ENCODE data around the gene TSG101.

The TSG101 gene

GRCh38 chr11:18495703-18496102, 31.0 kb downstream of the TSG101 start:
- Histone ChIP-seq H3K14ac (ENCODE audit: low read length) (no peak overlapping the region), H3K79me2 (ENCODE audit: control insufficient read depth, insufficient read depth, low read length, poor library complexity) (no peaks in the 10 kb centered on the region), H2BK12ac (ENCODE audit: low read length) (no peak overlapping the region), H2AK5ac (ENCODE audit: low read length) (no peak overlapping the region), H3K9ac (ENCODE audit: low read length) (no peak overlapping the region), H3K9me3 (ENCODE audit: insufficient read depth, low read depth, low read length) (no peaks in the 10 kb centered on the region), H3K4me3 (ENCODE audit: low read depth, low read length) (no peak overlapping the region), H3K27ac (ENCODE audit: low read depth, low read length) (no peak overlapping the region), H3K79me1 (ENCODE audit: low read length) (no peaks in the 10 kb centered on the region), H3K18ac (ENCODE audit: low read length) (no peak overlapping the region), H3K4me1 (ENCODE audit: control insufficient read depth in 1 of 2, insufficient read depth in 2 of 2, low read length in 2 of 2) (peaks cover 7% of the 10 kb centered on the region in 2 experiments), H4K91ac (ENCODE audit: low read depth, low read length) (no peak overlapping the region), H3K27me3 (ENCODE audit: insufficient read depth, low read length) (no peaks in the 10 kb centered on the region), H3K36me3 (ENCODE audit: control insufficient read depth in 1 of 2, insufficient read depth in 2 of 2, low read length in 2 of 2) (peaks cover 8 to 12% of the 10 kb centered on the region in 2 experiments), H2BK5ac (ENCODE audit: low read depth, low read length, poor library complexity) (no peak overlapping the region), H2BK120ac (ENCODE audit: insufficient read depth, low read length, poor library complexity) (no peak overlapping the region), H3K4me2 (ENCODE audit: low read length) (no peak overlapping the region), H2AFZ (ENCODE audit: insufficient read depth, low read length, poor library complexity) (no peak overlapping the region), H4K8ac (ENCODE audit: low read depth, low read length) (no peak overlapping the region), H4K12ac (ENCODE audit: low read depth, low read length) (no peak overlapping the region), H3K23ac (ENCODE audit: low read length) (no peak overlapping the region), H3K4ac (ENCODE audit: low read depth, low read length) (no peak overlapping the region)
- peak in 1 of 2 donors; percentile 16 for DNase-seq
- no CpG with 5 or more reads among the region's 4 CpGs for WGBS (ENCODE audit: extremely low coverage, insufficient coverage, insufficient read length)

- H3K23ac ChIP-seq (ENCODE audit: low read length): no peak overlapping the region
- no peak overlapping the region for H3K27ac ChIP-seq (ENCODE audit: low read depth, low read length)
These were observed 31.5 kb downstream of the TSG101 start for GRCh38 chr11:18495271-18495670.

GRCh38 chr11:18493310-18493709, 33.4 kb downstream of the TSG101 start:
- no peak overlapping the region for H4K8ac ChIP-seq (ENCODE audit: low read depth, low read length)
- H3K4me2 ChIP-seq (ENCODE audit: low read length): no peak overlapping the region
- H4K12ac ChIP-seq (ENCODE audit: low read depth, low read length): no peak overlapping the region
- H3K79me1 ChIP-seq (ENCODE audit: low read length): no peaks in the 10 kb centered on the region
- H3K4me3 ChIP-seq (ENCODE audit: low read depth, low read length): no peak overlapping the region
- no peaks in the 10 kb centered on the region for H3K79me2 ChIP-seq (ENCODE audit: control insufficient read depth, insufficient read depth, low read length, poor library complexity)
- peaks cover 9% of the 10 kb centered on the region in 2 experiments for H3K4me1 ChIP-seq (ENCODE audit: control insufficient read depth in 1 of 2, insufficient read depth in 2 of 2, low read length in 2 of 2)
- H2BK12ac ChIP-seq (ENCODE audit: low read length): no peak overlapping the region
- H4K91ac ChIP-seq (ENCODE audit: low read depth, low read length): no peak overlapping the region
- no peak for DNase-seq
- H3K27ac ChIP-seq (ENCODE audit: low read depth, low read length): no peak overlapping the region
- no peak overlapping the region for H3K18ac ChIP-seq (ENCODE audit: low read length)
- no peaks in the 10 kb centered on the region for H3K27me3 ChIP-seq (ENCODE audit: insufficient read depth, low read length)
- no peak overlapping the region for H2BK5ac ChIP-seq (ENCODE audit: low read depth, low read length, poor library complexity)
- no peak overlapping the region for H2BK120ac ChIP-seq (ENCODE audit: insufficient read depth, low read length, poor library complexity)
- H3K9ac ChIP-seq (ENCODE audit: low read length): no peak overlapping the region
- no peak overlapping the region for H2AFZ ChIP-seq (ENCODE audit: insufficient read depth, low read length, poor library complexity)
- no peaks in the 10 kb centered on the region for H3K9me3 ChIP-seq (ENCODE audit: insufficient read depth, low read depth, low read length)
- H3K14ac ChIP-seq (ENCODE audit: low read length): no peak overlapping the region
- no peak overlapping the region for H3K23ac ChIP-seq (ENCODE audit: low read length)
- WGBS (ENCODE audit: extremely low coverage, insufficient coverage, insufficient read length): no CpG with 5 or more reads among the region's 4 CpGs
- no peak overlapping the region for H3K4ac ChIP-seq (ENCODE audit: low read depth, low read length)
- H2AK5ac ChIP-seq (ENCODE audit: low read length): no peak overlapping the region
- H3K36me3 ChIP-seq (ENCODE audit: control insufficient read depth in 1 of 2, insufficient read depth in 2 of 2, low read length in 2 of 2): peaks cover 8 to 13% of the 10 kb centered on the region in 2 experiments

More at GRCh38 chr11:18495271-18495670, 31.5 kb downstream of the TSG101 start:
- Histone ChIP-seq H2AK5ac (ENCODE audit: low read length) (no peak overlapping the region), H3K79me2 (ENCODE audit: control insufficient read depth, insufficient read depth, low read length, poor library complexity) (no peaks in the 10 kb centered on the region), H2AFZ (ENCODE audit: insufficient read depth, low read length, poor library complexity) (no peak overlapping the region), H3K4me2 (ENCODE audit: low read length) (no peak overlapping the region), H3K27me3 (ENCODE audit: insufficient read depth, low read length) (no peaks in the 10 kb centered on the region), H4K12ac (ENCODE audit: low read depth, low read length) (no peak overlapping the region), H3K9ac (ENCODE audit: low read length) (no peak overlapping the region), H4K8ac (ENCODE audit: low read depth, low read length) (no peak overlapping the region), H2BK120ac (ENCODE audit: insufficient read depth, low read length, poor library complexity) (no peak overlapping the region), H3K9me3 (ENCODE audit: insufficient read depth, low read depth, low read length) (no peaks in the 10 kb centered on the region), H3K36me3 (ENCODE audit: control insufficient read depth in 1 of 2, insufficient read depth in 2 of 2, low read length in 2 of 2) (peaks cover 8 to 13% of the 10 kb centered on the region in 2 experiments), H3K4me3 (ENCODE audit: low read depth, low read length) (no peak overlapping the region), H3K4me1 (ENCODE audit: control insufficient read depth in 1 of 2, insufficient read depth in 2 of 2, low read length in 2 of 2) (peaks cover 9% of the 10 kb centered on the region in 2 experiments), H3K18ac (ENCODE audit: low read length) (no peak overlapping the region), H3K14ac (ENCODE audit: low read length) (no peak overlapping the region), H3K4ac (ENCODE audit: low read depth, low read length) (no peak overlapping the region), H4K91ac (ENCODE audit: low read depth, low read length) (no peak overlapping the region), H2BK5ac (ENCODE audit: low read depth, low read length, poor library complexity) (no peak overlapping the region), H3K79me1 (ENCODE audit: low read length) (no peaks in the 10 kb centered on the region), H2BK12ac (ENCODE audit: low read length) (no peak overlapping the region)
- no peak for DNase-seq

- Histone ChIP-seq H2BK5ac (ENCODE audit: low read depth, low read length, poor library complexity) (no peak overlapping the region), H3K9me3 (ENCODE audit: insufficient read depth, low read depth, low read length) (no peaks in the 10 kb centered on the region), H2BK120ac (ENCODE audit: insufficient read depth, low read length, poor library complexity) (no peak overlapping the region), H3K4ac (ENCODE audit: low read depth, low read length) (no peak overlapping the region), H3K79me2 (ENCODE audit: control insufficient read depth, insufficient read depth, low read length, poor library complexity) (no peaks in the 10 kb centered on the region), H4K12ac (ENCODE audit: low read depth, low read length) (no peak overlapping the region), H3K4me1 (ENCODE audit: control insufficient read depth in 1 of 2, insufficient read depth in 2 of 2, low read length in 2 of 2) (peaks cover 9% of the 10 kb centered on the region in 2 experiments), H3K14ac (ENCODE audit: low read length) (no peak overlapping the region), H4K8ac (ENCODE audit: low read depth, low read length) (no peak overlapping the region), H3K4me3 (ENCODE audit: low read depth, low read length) (no peak overlapping the region), H2AK5ac (ENCODE audit: low read length) (no peak overlapping the region), H3K27me3 (ENCODE audit: insufficient read depth, low read length) (no peaks in the 10 kb centered on the region), H2AFZ (ENCODE audit: insufficient read depth, low read length, poor library complexity) (no peak overlapping the region), H3K4me2 (ENCODE audit: low read length) (no peak overlapping the region), H3K23ac (ENCODE audit: low read length) (no peak overlapping the region), H2BK12ac (ENCODE audit: low read length) (no peak overlapping the region), H3K27ac (ENCODE audit: low read depth, low read length) (no peak overlapping the region), H3K79me1 (ENCODE audit: low read length) (no peaks in the 10 kb centered on the region), H3K36me3 (ENCODE audit: control insufficient read depth in 1 of 2, insufficient read depth in 2 of 2, low read length in 2 of 2) (peaks cover 8 to 11% of the 10 kb centered on the region in 2 experiments), H4K91ac (ENCODE audit: low read depth, low read length) (no peak overlapping the region), H3K18ac (ENCODE audit: low read length) (no peak overlapping the region), H3K9ac (ENCODE audit: low read length) (no peak overlapping the region)
- DNase-seq: no peak
These were observed 33.9 kb downstream of the TSG101 start for GRCh38 chr11:18492888-18493287.

All from trophoblast cell (in vitro differentiated cells and primary cell).